H1 (cell line): ENCODE data around the gene RAET1E. TPM values are rescaled to one million over a fixed set of nuclear protein-coding genes. Genes with fewer than 3 reads are reported as not detected.

Experiments used
- CTCF ChIA-PET: fragments of 300-600 bp; sonication (Branson Sonifier 250); formaldehyde crosslinking; loops from one replicate; lab custom pipeline; 2021; ENCODE audit not compliant: partially characterized antibody; lab: Charles Lee
- POLR2A ChIA-PET: fragments of 300-600 bp; sonication (Branson Sonifier 250); formaldehyde crosslinking; loops from one replicate; lab custom pipeline; 2021; ENCODE audit warnings: inconsistent platforms; ENCODE audit not compliant: partially characterized antibody; lab: Charles Lee
- DNase-seq, 2 experiments: peaks; one replicate each; pipeline versions ENCODE4 v3.0.0 to v3.0.0-alpha.2; 2010 to 2022; ENCODE audit warnings: low spot score in 2 of 2, low read depth in 1 of 2, mixed read lengths in 1 of 2
- FAIRE-seq: peaks from 2 replicates; lab custom pipeline; 2011; peaks lifted over from hg19 to GRCh38; lab: Jason Lieb, UNC
- H2AFZ ChIP-seq: 2 replicates; pipeline ENCODE4 v1.8.1; 2012; ENCODE audit warnings: low read length, inconsistent platforms
- H2AK5ac ChIP-seq: 2 replicates; pipeline ENCODE4 v1.6.1; 2013; ENCODE audit warnings: low read depth, low read length
- H2BK120ac ChIP-seq: replicated peaks from 2 replicates; pipeline ENCODE3; 2013; ENCODE audit warnings: low read depth, low read length, inconsistent platforms
- H2BK12ac ChIP-seq: 2 replicates; pipeline ENCODE4 v1.6.1; 2013; ENCODE audit warnings: low read depth, low read length
- H2BK15ac ChIP-seq: 2 replicates; pipeline ENCODE4 v1.6.1; 2013; ENCODE audit warnings: low read length
- H2BK20ac ChIP-seq: 2 replicates; pipeline ENCODE4 v1.6.1; 2013; ENCODE audit warnings: low read length
- H2BK5ac ChIP-seq: 2 replicates; pipeline ENCODE4 v1.6.1; 2013; ENCODE audit warnings: low read depth, low read length
- H3K14ac ChIP-seq: 2 replicates; pipeline ENCODE4 v1.6.1; 2013; ENCODE audit warnings: inconsistent platforms; ENCODE audit not compliant: insufficient read length
- H3K18ac ChIP-seq: 2 replicates; pipeline ENCODE4 v1.6.1; 2013; ENCODE audit warnings: low read length; ENCODE audit errors: extremely low read depth
- H3K23ac ChIP-seq: 2 replicates; pipeline ENCODE4 v1.6.1; 2013; ENCODE audit warnings: inconsistent platforms; ENCODE audit not compliant: insufficient read length
- H3K23me2 ChIP-seq: 2 replicates; pipeline ENCODE4 v1.6.1; 2013; ENCODE audit warnings: low read depth, low read length
- H3K27ac ChIP-seq: 2 replicates; pipeline ENCODE4 v1.6.1; 2011; ENCODE audit warnings: low read depth, low read length, inconsistent platforms
- H3K27me3 ChIP-seq, 4 experiments: replicated peaks in 1 of 4; 1 replicate in 1 of 4; 2 replicates in 3 of 4; pipeline versions ENCODE4 v1.6.1 to v1.8.1; 2011 to 2013; ENCODE audit warnings: low read length in 3 of 4, mild to moderate bottlenecking in 3 of 4, inconsistent platforms in 2 of 4, mixed read lengths in 2 of 4, moderate library complexity in 1 of 4; ENCODE audit not compliant: control insufficient read depth in 3 of 4, insufficient read depth in 3 of 4; ENCODE audit errors: extremely low read depth in 1 of 4
- H3K36me3 ChIP-seq, 4 experiments: 2 replicates each; pipeline versions ENCODE4 v1.6.1 to v1.8.1; 2011 to 2013; ENCODE audit warnings: mild to moderate bottlenecking in 4 of 4, low read length in 3 of 4, moderate library complexity in 2 of 4, control low read depth in 1 of 4, inconsistent platforms in 1 of 4; ENCODE audit not compliant: insufficient read depth in 4 of 4, control insufficient read depth in 2 of 4
- H3K4ac ChIP-seq: replicated peaks from 2 replicates; pipeline ENCODE3; 2013; ENCODE audit warnings: low read length, low read depth, mixed read lengths, inconsistent platforms; ENCODE audit not compliant: insufficient read length
- H3K4me1 ChIP-seq, 4 experiments: replicated peaks in 1 of 4; 1 replicate in 1 of 4; 2 replicates in 3 of 4; pipeline versions ENCODE4 v1.6.1 to v1.8.1; 2011 to 2013; ENCODE audit warnings: low read length in 3 of 4, inconsistent platforms in 2 of 4, mixed read lengths in 1 of 4; ENCODE audit not compliant: insufficient read depth in 4 of 4, control insufficient read depth in 3 of 4
- H3K4me2 ChIP-seq, 2 experiments: 2 replicates each; pipeline versions ENCODE4 v1.6.1 to v1.8.1; 2011 to 2013; ENCODE audit warnings: low read depth in 2 of 2, low read length in 2 of 2, control low read depth in 1 of 2, inconsistent platforms in 1 of 2, mild to moderate bottlenecking in 1 of 2; ENCODE audit not compliant: insufficient read depth in 1 of 2
- H3K4me3 ChIP-seq, 4 experiments: fragments of 200-600, 300-600 bp in 1 of 4; sonication (generic), shearing (Covaris generic), sonication (Bioruptor Twin) in 1 of 4; 2 replicates each; pipeline versions ENCODE4 v1.5.1 to v1.8.1; 2011 to 2016; ENCODE audit warnings: low read length in 4 of 4, low read depth in 3 of 4, control low read depth in 2 of 4, inconsistent platforms in 2 of 4, mild to moderate bottlenecking in 2 of 4, mixed read lengths in 1 of 4, moderate library complexity in 1 of 4; ENCODE audit not compliant: insufficient read depth in 2 of 4; ENCODE audit errors: extremely low read depth in 1 of 4
- H3K56ac ChIP-seq: replicated peaks from 2 replicates; pipeline ENCODE3; 2013; ENCODE audit warnings: low read depth, mild to moderate bottlenecking, mixed read lengths, low read length, inconsistent platforms; ENCODE audit not compliant: insufficient read length
- H3K79me1 ChIP-seq: 2 replicates; pipeline ENCODE4 v1.6.1; 2013; ENCODE audit warnings: low read depth, low read length, control low read depth
- H3K79me2 ChIP-seq, 2 experiments: 2 replicates each; pipeline versions ENCODE4 v1.6.1 to v1.8.1; 2012 to 2013; ENCODE audit warnings: low read length in 2 of 2, mild to moderate bottlenecking in 2 of 2, inconsistent platforms in 1 of 2; ENCODE audit not compliant: insufficient read depth in 2 of 2, control insufficient read depth in 1 of 2
- H3K9ac ChIP-seq, 4 experiments: replicated peaks in 1 of 4; 1 replicate in 1 of 4; 2 replicates in 3 of 4; pipeline versions ENCODE4 v1.6.1 to v1.8.1; 2011 to 2013; ENCODE audit warnings: low read depth in 3 of 4, low read length in 3 of 4, control low read depth in 2 of 4, mild to moderate bottlenecking in 2 of 4, moderate library complexity in 2 of 4, inconsistent platforms in 1 of 4; ENCODE audit errors: extremely low read depth in 1 of 4
- H3K9me3 ChIP-seq, 2 experiments: 2 replicates each; pipeline versions ENCODE4 v1.6.1 to v1.8.1; 2012 to 2013; ENCODE audit warnings: mild to moderate bottlenecking in 2 of 2, moderate library complexity in 2 of 2, control low read depth in 1 of 2, inconsistent platforms in 1 of 2, low read depth in 1 of 2, low read length in 1 of 2, mixed read lengths in 1 of 2; ENCODE audit not compliant: insufficient read depth in 2 of 2
- H4K20me1 ChIP-seq, 2 experiments: replicated peaks in 1 of 2; 2 replicates each; pipeline versions ENCODE3 to v1.8.1; 2011 to 2013; ENCODE audit warnings: inconsistent platforms in 2 of 2, low read length in 2 of 2, mild to moderate bottlenecking in 1 of 2; ENCODE audit not compliant: insufficient read depth in 2 of 2, control insufficient read depth in 1 of 2
- H4K5ac ChIP-seq: 2 replicates; pipeline ENCODE4 v1.6.1; 2013; ENCODE audit warnings: low read length, low read depth, mixed read lengths, inconsistent platforms; ENCODE audit not compliant: insufficient read length
- H4K8ac ChIP-seq: 2 replicates; pipeline ENCODE4 v1.8.0; 2013; ENCODE audit warnings: mild to moderate bottlenecking, moderate library complexity, low read length, inconsistent platforms; ENCODE audit not compliant: insufficient read depth; ENCODE audit errors: extremely low read depth
- H4K91ac ChIP-seq: replicated peaks from 2 replicates; pipeline ENCODE3; 2013; ENCODE audit warnings: low read length, mixed read lengths, inconsistent platforms; ENCODE audit not compliant: insufficient read length
- WGBS, 2 experiments: shearing (Covaris generic) in 1 of 2; methylation state at CpG; one replicate each; pipeline versions ENCODE4 v1.1.6 to v1.1.7; 2013 to 2015; ENCODE audit warnings: low lambda C conversion rate in 2 of 2, mixed read lengths in 2 of 2, inconsistent platforms in 1 of 2, low coverage in 1 of 2, missing lambda C conversion rate in 1 of 2; ENCODE audit not compliant: insufficient replicate concordance in 2 of 2, insufficient coverage in 1 of 2, insufficient read length in 1 of 2; ENCODE audit errors: extremely low coverage in 1 of 2, missing lambda C conversion rate in 1 of 2; 5-methylcytosine and 5-hydroxymethylcytosine counted together
- polyA plus RNA-seq, 7 experiments: library from polyadenylated mRNA; depleted of rRNA in 3 of 7; stranded (reverse) in 5 of 7; unstranded in 2 of 7; fragments of >200 nt in 5 of 7; fragments of 200-250 nt in 2 of 7; gene quantifications; 1 replicate in 5 of 7; 2 replicates in 1 of 7; 4 replicates in 1 of 7; pipeline versions ENCODE4 v1.2.1 to v1.2.3, GENCODE V29; 2011 to 2013; ENCODE audit warnings: missing spikeins in 2 of 7, mixed read lengths in 2 of 7
- total RNA-seq: library from RNA; stranded (reverse); fragmentation: NEBNext Ultra II Directional; extraction: Animal tissue kit (Norgen Biotek cat#: 25700); gene quantifications from 2 replicates; pipeline ENCODE4 v1.2.1, GENCODE V29; 2021

The RAET1E gene
- total and polyA plus RNA-seq, 2 of the 8 experiments (the other 6 are each of a cell fraction or from before 2014, with no cell fraction given), result not detected

DNA sequence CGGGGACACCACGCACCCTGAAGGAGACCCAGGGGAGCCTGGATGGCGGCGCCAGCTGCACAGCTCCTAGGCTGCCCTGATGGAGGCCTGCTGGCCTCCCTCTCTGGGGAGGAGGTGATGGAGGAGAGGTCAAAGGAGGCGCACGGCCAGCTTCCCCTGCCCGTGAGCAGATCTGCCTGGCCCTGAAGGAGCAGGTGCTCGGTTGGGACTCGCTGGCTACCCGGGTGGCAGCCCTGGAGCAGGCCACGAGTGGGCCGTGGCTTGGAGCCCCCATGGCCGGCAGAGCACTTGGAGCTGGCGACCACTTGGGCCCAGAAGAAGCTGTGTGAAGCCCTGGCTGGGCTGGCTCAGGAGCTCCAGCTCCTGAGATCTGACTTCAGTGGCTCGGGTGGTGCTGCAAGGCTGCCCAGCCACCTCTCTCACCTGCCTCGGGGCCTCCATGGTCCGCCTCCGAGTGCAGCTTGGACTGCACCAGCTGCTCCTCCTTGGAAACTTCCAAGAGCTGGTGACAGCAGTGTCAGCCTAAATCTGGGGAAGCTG lies 7.5 kb upstream of the RAET1E start:
- no peak overlapping the region for H4K91ac ChIP-seq
- H3K4me1 ChIP-seq, result no peaks in the 10 kb centered on the region
- H3K79me2 ChIP-seq, result no peaks in the 10 kb centered on the region
- H3K56ac ChIP-seq, result no peak overlapping the region
- H3K4me3 ChIP-seq, result no peak overlapping the region
- H2BK12ac ChIP-seq, result no peak overlapping the region
- ChIA-PET POLR2A (interaction anchor here (1.2 kb wide), 2 partner anchors 9 to 36 kb away, joined by 3 read pairs; no protein-coding TSS in a partner anchor), CTCF (interaction anchor here (0.6 to 4.8 kb wide), 17 partner anchors 9 to 822 kb away, joined by 3 to 26 read pairs (median 9); no protein-coding TSS in a partner anchor)
- no peak overlapping the region for H3K23ac ChIP-seq
- DNase-seq (no peak), FAIRE-seq (no peak)
- H4K20me1 ChIP-seq, result no peaks in the 10 kb centered on the region
- no peak overlapping the region for H3K9ac ChIP-seq
- no peak overlapping the region for H2BK20ac ChIP-seq
- no peaks in the 10 kb centered on the region for H3K36me3 ChIP-seq
- no peak overlapping the region for H3K4ac ChIP-seq
- 95% methylated on average over 10 of the region's 18 CpGs; no CpG with 5 or more reads in 1 of the 2 experiments for WGBS, 2 experiments
- no peaks in the 10 kb centered on the region for H3K27me3 ChIP-seq
- H2BK15ac ChIP-seq, result no peak overlapping the region
- H3K18ac ChIP-seq, result no peak overlapping the region
- H3K4me2 ChIP-seq, result no peak overlapping the region
- H3K23me2 ChIP-seq, result no peaks in the 10 kb centered on the region
- H3K14ac ChIP-seq, result no peak overlapping the region
- H4K8ac ChIP-seq, result no peak overlapping the region
- no peak overlapping the region for H3K27ac ChIP-seq
- H4K5ac ChIP-seq, result no peak overlapping the region
- H2AK5ac ChIP-seq, result no peak overlapping the region
- no peaks in the 10 kb centered on the region for H3K79me1 ChIP-seq
- H2AFZ ChIP-seq, result no peak overlapping the region
- no peak overlapping the region for H2BK120ac ChIP-seq
- H2BK5ac ChIP-seq, result no peak overlapping the region
- peaks cover 15 to 17% of the 10 kb centered on the region in 2 experiments; a peak in 3 of 4 replicates for H3K9me3 ChIP-seq
